HCT116 (cell line): Measurements from ENCODE around the gene PRKG1. TPM values are rescaled to one million over a fixed set of nuclear protein-coding genes. Genes with fewer than 3 reads are reported as not detected.

ENCODE experiments used
- ATAC-seq: fragments of 200-7000 bp; cut with Tn5 transposase; 2 replicates; pipeline ENCODE4 v1.9.1; 2020; ENCODE audit warnings: mild to moderate bottlenecking, moderate library complexity
- BruUV-seq: library from RNA; stranded (reverse); fragments of 400-500 nt; replicated peaks from 2 replicates; lab custom pipeline; 2021; lab: Mats Ljungman, UMichigan
- CTCF ChIA-PET: fragments of 300-600 bp; sonication (Branson Sonifier 250); formaldehyde crosslinking; loops from one replicate; lab custom pipeline; 2021; ENCODE audit warnings: antibody characterized with exemption; lab: Charles Lee
- POLR2A ChIA-PET: fragments of 300-600, 350-600 bp; sonication (Branson Sonifier 250); formaldehyde crosslinking; loops from one replicate; lab custom pipeline; 2021; ENCODE audit warnings: antibody characterized with exemption; lab: Charles Lee
- RAD21 ChIA-PET, 2 experiments: fragments of 300-600 bp; sonication (Branson Sonifier 250); formaldehyde crosslinking; loops; one replicate each; lab custom pipeline; 2023; ENCODE audit warnings: low total read pairs in 2 of 2; ENCODE audit not compliant: uncharacterized antibody in 2 of 2, unreplicated experiment in 2 of 2, low non-redundant PET in 1 of 2; lab: Charles Lee
- DNase-seq: peaks from one replicate; pipeline ENCODE4 v3.0.0-alpha.2; 2010; ENCODE audit warnings: low read depth, low spot score
- H2AFZ ChIP-seq: fragments of 200-600 bp; shearing (Covaris generic), sonication (generic); 2 replicates; pipeline ENCODE4 v1.6.1; 2017; ENCODE audit warnings: low read depth, mixed run types, mixed read lengths, antibody characterized with exemption, low read length; ENCODE audit not compliant: poor library complexity, severe bottlenecking
- H3K27ac ChIP-seq: 2 replicates; pipeline ENCODE4 v1.5.1; 2012; ENCODE audit warnings: low read depth, low read length
- H3K27me3 ChIP-seq: fragments of 200-600 bp; sonication (generic); 2 replicates; pipeline ENCODE4 v1.6.1; 2016; ENCODE audit warnings: mixed run types, low read length, mixed read lengths; ENCODE audit not compliant: insufficient read depth
- H3K36me3 ChIP-seq, 2 experiments: fragments of 200-500 bp in 1 of 2; fragments of 200-600 bp in 1 of 2; sonication (Bioruptor generic) in 1 of 2; sonication (generic) in 1 of 2; 2 replicates each; pipeline versions ENCODE4 v1.5.1 to v1.6.1; 2014 to 2016; ENCODE audit warnings: low read length in 2 of 2, inconsistent platforms in 1 of 2, mixed read lengths in 1 of 2, mixed run types in 1 of 2; ENCODE audit not compliant: insufficient read depth in 2 of 2, control insufficient read depth in 1 of 2
- H3K4me1 ChIP-seq, 2 experiments: fragments of 200-600 bp in 1 of 2; sonication (generic) in 1 of 2; 2 replicates each; pipeline versions ENCODE4 v1.5.1 to v1.6.1; 2012 to 2017; ENCODE audit warnings: low read length in 2 of 2, inconsistent platforms in 1 of 2, mild to moderate bottlenecking in 1 of 2, mixed read lengths in 1 of 2, mixed run types in 1 of 2, moderate library complexity in 1 of 2; ENCODE audit not compliant: insufficient read depth in 2 of 2, control insufficient read depth in 1 of 2
- H3K4me2 ChIP-seq: fragments of 200-600 bp; sonication (generic); 2 replicates; pipeline ENCODE4 v1.6.1; 2017; ENCODE audit warnings: mixed run types, low read length, mixed read lengths
- H3K4me3 ChIP-seq, 2 experiments: fragments of 200-600 bp in 1 of 2; sonication (generic) in 1 of 2; replicated peaks in 1 of 2; 2 replicates each; pipeline ENCODE4 v1.5.1; 2011 to 2016; ENCODE audit warnings: low read length in 2 of 2, control low read depth in 1 of 2, low read depth in 1 of 2, mild to moderate bottlenecking in 1 of 2, mixed read lengths in 1 of 2, mixed run types in 1 of 2
- H3K79me2 ChIP-seq: fragments of 200-600 bp; sonication (generic); 2 replicates; pipeline ENCODE4 v1.6.1; 2017; ENCODE audit warnings: mild to moderate bottlenecking, mixed run types, low read length, moderate library complexity, mixed read lengths; ENCODE audit not compliant: insufficient read depth
- H3K9ac ChIP-seq: fragments of 200-600 bp; sonication (generic); 2 replicates; pipeline ENCODE4 v1.6.1; 2016; ENCODE audit warnings: low read length, mixed read lengths
- H3K9me2 ChIP-seq: fragments of 200-600 bp; sonication (generic), shearing (Covaris generic); 2 replicates; pipeline ENCODE4 v1.6.1; 2017; ENCODE audit warnings: mixed run types, mild to moderate bottlenecking, moderate library complexity; ENCODE audit not compliant: insufficient read depth
- H3K9me3 ChIP-seq, 2 experiments: fragments of 200-500 bp in 1 of 2; fragments of 200-600 bp in 1 of 2; sonication (Bioruptor generic) in 1 of 2; sonication (generic) in 1 of 2; 2 replicates each; pipeline ENCODE4 v1.6.1; 2014 to 2017; ENCODE audit warnings: low read length in 2 of 2, mixed read lengths in 2 of 2, inconsistent platforms in 1 of 2, low read depth in 1 of 2, mild to moderate bottlenecking in 1 of 2, mixed run types in 1 of 2, moderate library complexity in 1 of 2; ENCODE audit not compliant: control insufficient read depth in 1 of 2, insufficient read depth in 1 of 2
- H4K20me1 ChIP-seq: fragments of 200-600 bp; sonication (generic), shearing (Covaris generic); 2 replicates; pipeline ENCODE4 v1.6.1; 2017; ENCODE audit warnings: mixed run types, mild to moderate bottlenecking, moderate library complexity; ENCODE audit not compliant: insufficient read depth
- CTCF ChIP-seq, 3 experiments: fragments of 200-600 bp in 1 of 3; sonication (generic) in 1 of 3; IDR thresholded peaks in 2 of 3; conservative IDR thresholded peaks in 1 of 3; 2 replicates each; pipeline ENCODE4 v1.5.1; 2012 to 2017; ENCODE audit warnings: low read depth in 2 of 3, low read length in 2 of 3, antibody characterized with exemption in 1 of 3, borderline replicate concordance in 1 of 3, control low read depth in 1 of 3, mild to moderate bottlenecking in 1 of 3, mixed read lengths in 1 of 3, mixed run types in 1 of 3, moderate library complexity in 1 of 3; ENCODE audit not compliant: insufficient read depth in 1 of 3
- REST ChIP-seq: IDR thresholded peaks from 2 replicates; pipeline ENCODE4 v1.6.1; 2012; ENCODE audit warnings: low read depth
- intact Hi-C: fragments of 100-400 bp; cut with micrococcal nuclease; formaldehyde crosslinking; loops from 2 replicates; pipeline ENCODE4 v1.10.0; 2022
- total RNA-seq: library from RNA; stranded (reverse); gene quantifications from one replicate; pipeline ENCODE4 v1.2.1, GENCODE V29; 2021; ENCODE audit not compliant: unreplicated experiment

The PRKG1 gene
- total RNA-seq, 1 experiment from 2014 or later, result 1.4 TPM

GRCh38 chr10:51638737-51639136 is 564.5 kb downstream of the PRKG1 start:
- H3K4me3 ChIP-seq, result no peak overlapping the region
- no peaks in the 10 kb centered on the region for H3K79me2 ChIP-seq
- RAD21 ChIA-PET, result no interaction called here
- H3K9ac ChIP-seq, result no peak overlapping the region
- no peak for ATAC-seq
- H3K4me2 ChIP-seq, result no peak overlapping the region
- H3K9me3 ChIP-seq, result no peaks in the 10 kb centered on the region
- no peaks in the 10 kb centered on the region for H3K36me3 ChIP-seq
- no TSS peak for BruUV-seq
- TF ChIP-seq REST (no peak), CTCF (IDR thresholded peaks at IDR 0.05 in 2 of 3, conservative IDR thresholded peaks at IDR 0.05 in 1 of 3; ENCODE audit: borderline replicate concordance in 1 of 3, insufficient read depth in 1 of 3, low read depth in 2 of 3, low read length in 2 of 3) (peak in 1 of 3 experiments; percentile 3; a peak in 1 of 6 replicates)
- H3K27ac ChIP-seq, result no peak overlapping the region
- intact Hi-C loops, result no loop called here
- POLR2A ChIA-PET, result no interaction called here
- no peaks in the 10 kb centered on the region; the same call in 1 of the 2 replicates for H4K20me1 ChIP-seq
- no peak for DNase-seq
- H3K27me3 ChIP-seq, result peaks cover 10% of the 10 kb centered on the region; the same call in 1 of the 2 replicates
- CTCF ChIA-PET, result no interaction called here
- H3K4me1 ChIP-seq, result no peaks in the 10 kb centered on the region
- no peaks in the 10 kb centered on the region for H3K9me2 ChIP-seq
- no peak overlapping the region for H2AFZ ChIP-seq
